H1 (cell line): ENCODE results near the gene TIMMDC1. TPM values are rescaled to one million over a fixed set of nuclear protein-coding genes. Genes with fewer than 3 reads are reported as not detected.

Experiments
- CTCF ChIA-PET: fragments of 300-600 bp; sonication (Branson Sonifier 250); formaldehyde crosslinking; loops from one replicate; lab custom pipeline; 2021; ENCODE audit not compliant: partially characterized antibody; lab: Charles Lee
- POLR2A ChIA-PET: fragments of 300-600 bp; sonication (Branson Sonifier 250); formaldehyde crosslinking; loops from one replicate; lab custom pipeline; 2021; ENCODE audit warnings: inconsistent platforms; ENCODE audit not compliant: partially characterized antibody; lab: Charles Lee
- DNase-seq, 2 experiments: peaks; one replicate each; pipeline versions ENCODE4 v3.0.0 to v3.0.0-alpha.2; 2010 to 2022; ENCODE audit warnings: low spot score in 2 of 2, low read depth in 1 of 2, mixed read lengths in 1 of 2
- FAIRE-seq: peaks from 2 replicates; lab custom pipeline; 2011; peaks lifted over from hg19 to GRCh38; lab: Jason Lieb, UNC
- H2AFZ ChIP-seq: 2 replicates; pipeline ENCODE4 v1.8.1; 2012; ENCODE audit warnings: low read length, inconsistent platforms
- H2AK5ac ChIP-seq: 2 replicates; pipeline ENCODE4 v1.6.1; 2013; ENCODE audit warnings: low read depth, low read length
- H2BK120ac ChIP-seq: replicated peaks from 2 replicates; pipeline ENCODE3; 2013; ENCODE audit warnings: low read depth, low read length, inconsistent platforms
- H2BK12ac ChIP-seq: 2 replicates; pipeline ENCODE4 v1.6.1; 2013; ENCODE audit warnings: low read depth, low read length
- H2BK15ac ChIP-seq: 2 replicates; pipeline ENCODE4 v1.6.1; 2013; ENCODE audit warnings: low read length
- H2BK20ac ChIP-seq: 2 replicates; pipeline ENCODE4 v1.6.1; 2013; ENCODE audit warnings: low read length
- H2BK5ac ChIP-seq: 2 replicates; pipeline ENCODE4 v1.6.1; 2013; ENCODE audit warnings: low read depth, low read length
- H3K14ac ChIP-seq: 2 replicates; pipeline ENCODE4 v1.6.1; 2013; ENCODE audit warnings: inconsistent platforms; ENCODE audit not compliant: insufficient read length
- H3K18ac ChIP-seq: 2 replicates; pipeline ENCODE4 v1.6.1; 2013; ENCODE audit warnings: low read length; ENCODE audit errors: extremely low read depth
- H3K23ac ChIP-seq: 2 replicates; pipeline ENCODE4 v1.6.1; 2013; ENCODE audit warnings: inconsistent platforms; ENCODE audit not compliant: insufficient read length
- H3K23me2 ChIP-seq: 2 replicates; pipeline ENCODE4 v1.6.1; 2013; ENCODE audit warnings: low read depth, low read length
- H3K27ac ChIP-seq: 2 replicates; pipeline ENCODE4 v1.6.1; 2011; ENCODE audit warnings: low read depth, low read length, inconsistent platforms
- H3K27me3 ChIP-seq, 4 experiments: replicated peaks in 1 of 4; 1 replicate in 1 of 4; 2 replicates in 3 of 4; pipeline versions ENCODE4 v1.6.1 to v1.8.1; 2011 to 2013; ENCODE audit warnings: low read length in 3 of 4, mild to moderate bottlenecking in 3 of 4, inconsistent platforms in 2 of 4, mixed read lengths in 2 of 4, moderate library complexity in 1 of 4; ENCODE audit not compliant: control insufficient read depth in 3 of 4, insufficient read depth in 3 of 4; ENCODE audit errors: extremely low read depth in 1 of 4
- H3K36me3 ChIP-seq, 4 experiments: 2 replicates each; pipeline versions ENCODE4 v1.6.1 to v1.8.1; 2011 to 2013; ENCODE audit warnings: mild to moderate bottlenecking in 4 of 4, low read length in 3 of 4, moderate library complexity in 2 of 4, control low read depth in 1 of 4, inconsistent platforms in 1 of 4; ENCODE audit not compliant: insufficient read depth in 4 of 4, control insufficient read depth in 2 of 4
- H3K4ac ChIP-seq: replicated peaks from 2 replicates; pipeline ENCODE3; 2013; ENCODE audit warnings: low read length, low read depth, mixed read lengths, inconsistent platforms; ENCODE audit not compliant: insufficient read length
- H3K4me1 ChIP-seq, 4 experiments: replicated peaks in 1 of 4; 1 replicate in 1 of 4; 2 replicates in 3 of 4; pipeline versions ENCODE4 v1.6.1 to v1.8.1; 2011 to 2013; ENCODE audit warnings: low read length in 3 of 4, inconsistent platforms in 2 of 4, mixed read lengths in 1 of 4; ENCODE audit not compliant: insufficient read depth in 4 of 4, control insufficient read depth in 3 of 4
- H3K4me2 ChIP-seq, 2 experiments: 2 replicates each; pipeline versions ENCODE4 v1.6.1 to v1.8.1; 2011 to 2013; ENCODE audit warnings: low read depth in 2 of 2, low read length in 2 of 2, control low read depth in 1 of 2, inconsistent platforms in 1 of 2, mild to moderate bottlenecking in 1 of 2; ENCODE audit not compliant: insufficient read depth in 1 of 2
- H3K4me3 ChIP-seq, 4 experiments: fragments of 200-600, 300-600 bp in 1 of 4; sonication (generic), shearing (Covaris generic), sonication (Bioruptor Twin) in 1 of 4; 2 replicates each; pipeline versions ENCODE4 v1.5.1 to v1.8.1; 2011 to 2016; ENCODE audit warnings: low read length in 4 of 4, low read depth in 3 of 4, control low read depth in 2 of 4, inconsistent platforms in 2 of 4, mild to moderate bottlenecking in 2 of 4, mixed read lengths in 1 of 4, moderate library complexity in 1 of 4; ENCODE audit not compliant: insufficient read depth in 2 of 4; ENCODE audit errors: extremely low read depth in 1 of 4
- H3K56ac ChIP-seq: replicated peaks from 2 replicates; pipeline ENCODE3; 2013; ENCODE audit warnings: low read depth, mild to moderate bottlenecking, mixed read lengths, low read length, inconsistent platforms; ENCODE audit not compliant: insufficient read length
- H3K79me1 ChIP-seq: 2 replicates; pipeline ENCODE4 v1.6.1; 2013; ENCODE audit warnings: low read depth, low read length, control low read depth
- H3K79me2 ChIP-seq, 2 experiments: 2 replicates each; pipeline versions ENCODE4 v1.6.1 to v1.8.1; 2012 to 2013; ENCODE audit warnings: low read length in 2 of 2, mild to moderate bottlenecking in 2 of 2, inconsistent platforms in 1 of 2; ENCODE audit not compliant: insufficient read depth in 2 of 2, control insufficient read depth in 1 of 2
- H3K9ac ChIP-seq, 4 experiments: replicated peaks in 1 of 4; 1 replicate in 1 of 4; 2 replicates in 3 of 4; pipeline versions ENCODE4 v1.6.1 to v1.8.1; 2011 to 2013; ENCODE audit warnings: low read depth in 3 of 4, low read length in 3 of 4, control low read depth in 2 of 4, mild to moderate bottlenecking in 2 of 4, moderate library complexity in 2 of 4, inconsistent platforms in 1 of 4; ENCODE audit errors: extremely low read depth in 1 of 4
- H3K9me3 ChIP-seq, 2 experiments: 2 replicates each; pipeline versions ENCODE4 v1.6.1 to v1.8.1; 2012 to 2013; ENCODE audit warnings: mild to moderate bottlenecking in 2 of 2, moderate library complexity in 2 of 2, control low read depth in 1 of 2, inconsistent platforms in 1 of 2, low read depth in 1 of 2, low read length in 1 of 2, mixed read lengths in 1 of 2; ENCODE audit not compliant: insufficient read depth in 2 of 2
- H4K20me1 ChIP-seq, 2 experiments: replicated peaks in 1 of 2; 2 replicates each; pipeline versions ENCODE3 to v1.8.1; 2011 to 2013; ENCODE audit warnings: inconsistent platforms in 2 of 2, low read length in 2 of 2, mild to moderate bottlenecking in 1 of 2; ENCODE audit not compliant: insufficient read depth in 2 of 2, control insufficient read depth in 1 of 2
- H4K5ac ChIP-seq: 2 replicates; pipeline ENCODE4 v1.6.1; 2013; ENCODE audit warnings: low read length, low read depth, mixed read lengths, inconsistent platforms; ENCODE audit not compliant: insufficient read length
- H4K8ac ChIP-seq: 2 replicates; pipeline ENCODE4 v1.8.0; 2013; ENCODE audit warnings: mild to moderate bottlenecking, moderate library complexity, low read length, inconsistent platforms; ENCODE audit not compliant: insufficient read depth; ENCODE audit errors: extremely low read depth
- H4K91ac ChIP-seq: replicated peaks from 2 replicates; pipeline ENCODE3; 2013; ENCODE audit warnings: low read length, mixed read lengths, inconsistent platforms; ENCODE audit not compliant: insufficient read length
- BACH1 ChIP-seq: IDR thresholded peaks from 2 replicates; pipeline ENCODE4 v1.6.1; 2012; ENCODE audit warnings: low read length, improper control_type of control experiment
- EZH2 ChIP-seq: fragments of 200-600 bp; sonication (generic); IDR thresholded peaks from 2 replicates; pipeline ENCODE4 v1.7.1; 2012; ENCODE audit warnings: low read depth, mild to moderate bottlenecking, moderate library complexity, low read length, inconsistent platforms; ENCODE audit not compliant: severe bottlenecking
- MAFK ChIP-seq: IDR thresholded peaks from 2 replicates; pipeline ENCODE4 v1.6.1; 2012; ENCODE audit warnings: low read depth, mild to moderate bottlenecking, improper control_type of control experiment, low read length
- POLR2A ChIP-seq, 2 experiments: IDR thresholded peaks; 1 replicate in 1 of 2; 2 replicates in 1 of 2; pipeline ENCODE4 v1.6.1; 2011; ENCODE audit warnings: low read depth in 2 of 2, low read length in 2 of 2, mild to moderate bottlenecking in 2 of 2; ENCODE audit errors: control extremely low read depth in 1 of 2
- RNF2 ChIP-seq: fragments of 200-900, 300-1000 bp; sonication (generic); IDR thresholded peaks from 2 replicates; pipeline ENCODE4 v1.7.1; 2016; ENCODE audit warnings: borderline replicate concordance, low read depth, mild to moderate bottlenecking, antibody characterized with exemption, low read length; ENCODE audit not compliant: poor library complexity, severe bottlenecking; ENCODE audit errors: missing control alignments
- SP4 ChIP-seq: IDR thresholded peaks from 2 replicates; pipeline ENCODE4 v1.6.1; 2012; ENCODE audit warnings: low read length, inconsistent platforms
- TCF12 ChIP-seq: IDR thresholded peaks from 2 replicates; pipeline ENCODE4 v1.6.1; 2011; ENCODE audit warnings: low read depth, mild to moderate bottlenecking, low read length
- WGBS, 2 experiments: shearing (Covaris generic) in 1 of 2; methylation state at CpG; one replicate each; pipeline versions ENCODE4 v1.1.6 to v1.1.7; 2013 to 2015; ENCODE audit warnings: low lambda C conversion rate in 2 of 2, mixed read lengths in 2 of 2, inconsistent platforms in 1 of 2, low coverage in 1 of 2, missing lambda C conversion rate in 1 of 2; ENCODE audit not compliant: insufficient replicate concordance in 2 of 2, insufficient coverage in 1 of 2, insufficient read length in 1 of 2; ENCODE audit errors: extremely low coverage in 1 of 2, missing lambda C conversion rate in 1 of 2; 5-methylcytosine and 5-hydroxymethylcytosine counted together
- polyA plus RNA-seq, 7 experiments: library from polyadenylated mRNA; depleted of rRNA in 3 of 7; stranded (reverse) in 5 of 7; unstranded in 2 of 7; fragments of >200 nt in 5 of 7; fragments of 200-250 nt in 2 of 7; gene quantifications; 1 replicate in 5 of 7; 2 replicates in 1 of 7; 4 replicates in 1 of 7; pipeline versions ENCODE4 v1.2.1 to v1.2.3, GENCODE V29; 2011 to 2013; ENCODE audit warnings: missing spikeins in 2 of 7, mixed read lengths in 2 of 7
- total RNA-seq: library from RNA; stranded (reverse); fragmentation: NEBNext Ultra II Directional; extraction: Animal tissue kit (Norgen Biotek cat#: 25700); gene quantifications from 2 replicates; pipeline ENCODE4 v1.2.1, GENCODE V29; 2021

Gene TIMMDC1
- total and polyA plus RNA-seq, 2 of the 8 experiments (the other 6 are each of a cell fraction or from before 2014, with no cell fraction given), result 80.7 to 128 TPM

- POLR2A ChIA-PET, result no interaction called here
- no peaks in the 10 kb centered on the region for H3K79me1 ChIP-seq
- H3K27me3 ChIP-seq, result peaks cover 0 to 1% (median 0%) of the 10 kb centered on the region in 4 experiments; a peak in 1 of 7 replicates
- H3K9ac ChIP-seq, result no peak overlapping the region
- H4K5ac ChIP-seq, result no peak overlapping the region
- H3K9me3 ChIP-seq, result no peaks in the 10 kb centered on the region
- H2AK5ac ChIP-seq, result no peak overlapping the region
- H4K20me1 ChIP-seq, result peaks cover 0 to 3% of the 10 kb centered on the region in 2 experiments
- CTCF ChIA-PET, result interaction anchor here (1.8 kb wide), 1 partner anchor 14 kb away, joined by 5 read pairs; no protein-coding TSS in a partner anchor
- no peak for DNase-seq
- no peak overlapping the region for H3K4me3 ChIP-seq
- TF ChIP-seq RNF2 (no peak), TCF12 (no peak), SP4 (no peak), BACH1 (no peak), MAFK (no peak), POLR2A (IDR thresholded peaks at IDR 0.05; ENCODE audit: control extremely low read depth in 1 of 2, low read depth in 2 of 2, low read length in 2 of 2) (no peak), EZH2 (no peak)
- peaks cover 0 to 23% (median 15%) of the 10 kb centered on the region in 4 experiments; a peak in 7 of 8 replicates for H3K36me3 ChIP-seq
- H3K56ac ChIP-seq, result no peak overlapping the region
- no peak overlapping the region for H2AFZ ChIP-seq
- no peak overlapping the region for H2BK5ac ChIP-seq
- H2BK12ac ChIP-seq, result no peak overlapping the region
- H2BK15ac ChIP-seq, result no peak overlapping the region
- H3K14ac ChIP-seq, result no peak overlapping the region
- no peak overlapping the region for H3K4me2 ChIP-seq
- 88% methylated on average over 2 of the region's 2 CpGs; no CpG with 5 or more reads in 1 of the 2 experiments for WGBS, 2 experiments
- no peak overlapping the region for H4K8ac ChIP-seq
- H3K4ac ChIP-seq, result no peak overlapping the region
- H3K23ac ChIP-seq, result no peak overlapping the region
- H3K4me1 ChIP-seq, result no peaks in the 10 kb centered on the region
- no peak overlapping the region for H4K91ac ChIP-seq
- H3K79me2 ChIP-seq, result no peaks in the 10 kb centered on the region
- H2BK120ac ChIP-seq, result no peak overlapping the region
- H3K23me2 ChIP-seq, result no peaks in the 10 kb centered on the region
- H3K27ac ChIP-seq, result no peak overlapping the region
- no peak overlapping the region for H3K18ac ChIP-seq
- no peak for FAIRE-seq
- H2BK20ac ChIP-seq, result no peak overlapping the region
Measured at GRCh38 chr3:119481079-119481478, 17.3 kb upstream of the TIMMDC1 start.
